Measurements from ENCODE around the gene PDX1.

The PDX1 gene

DNA sequence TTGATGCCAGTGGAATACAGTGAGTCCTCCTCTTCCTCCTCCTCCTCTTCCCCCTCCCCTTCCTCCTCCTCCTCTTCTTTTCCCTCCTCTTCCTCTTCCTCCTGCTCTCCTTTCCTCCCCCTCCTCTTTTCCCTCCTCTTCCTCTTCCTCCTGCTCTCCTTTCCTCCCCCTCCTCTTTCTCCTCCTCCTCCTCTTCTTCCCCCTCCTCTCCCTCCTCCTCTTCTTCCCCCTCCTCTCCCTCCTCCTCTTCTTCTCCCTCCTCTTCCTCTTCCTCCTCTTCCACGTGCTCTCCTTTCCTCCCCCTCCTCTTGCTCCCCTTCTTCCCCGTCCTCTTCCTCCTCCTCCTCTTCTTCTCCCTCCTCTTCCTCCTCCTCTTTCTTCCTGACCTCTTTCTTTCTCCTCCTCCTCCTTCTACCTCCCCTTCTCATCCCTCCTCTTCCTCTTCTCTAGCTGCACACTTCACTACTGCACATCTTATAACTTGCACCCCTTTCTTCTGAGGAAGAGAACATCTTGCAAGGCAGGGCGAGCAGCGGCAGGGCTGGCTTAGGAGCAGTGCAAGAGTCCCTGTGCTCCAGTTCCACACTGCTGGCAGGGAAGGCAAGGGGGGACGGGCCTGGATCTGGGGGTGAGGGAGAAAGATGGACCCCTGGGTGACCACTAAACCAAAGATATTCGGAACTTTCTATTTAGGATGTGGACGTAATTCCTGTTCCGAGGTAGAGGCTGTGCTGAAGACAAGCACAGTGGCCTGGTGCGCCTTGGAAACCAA, 5.6 kb downstream of the PDX1 start:
- H3K56ac ChIP-seq (ENCODE audit: low read length) = no peak overlapping the region
- no peak overlapping the region for H3K18ac ChIP-seq (ENCODE audit: low read length)
- WGBS (ENCODE audit: extremely low coverage, insufficient coverage, low lambda C conversion rate) = no CpG with 5 or more reads among the region's 9 CpGs
- H3K4me2 ChIP-seq (ENCODE audit: low read length) = no peak overlapping the region
- H2BK5ac ChIP-seq (ENCODE audit: low read length) = no peak overlapping the region
- H2BK15ac ChIP-seq (replicated peaks; ENCODE audit: low read depth) = no peak overlapping the region
- H3K27ac ChIP-seq (ENCODE audit: low read depth, low read length) = no peak overlapping the region
- no peak overlapping the region for H3K4ac ChIP-seq (ENCODE audit: low read depth, low read length)
- no peak for DNase-seq
- no peak overlapping the region for H3K4me3 ChIP-seq (ENCODE audit: low read length)
- no peak overlapping the region for H4K5ac ChIP-seq (ENCODE audit: low read length)
- no peak overlapping the region for H2AK5ac ChIP-seq (ENCODE audit: low read length)
- no peaks in the 10 kb centered on the region for H3K79me1 ChIP-seq (ENCODE audit: low read length)
- peaks cover 97% of the 10 kb centered on the region for H3K27me3 ChIP-seq (ENCODE audit: insufficient read depth, low read length, poor library complexity)
- no peak overlapping the region for H2BK120ac ChIP-seq (ENCODE audit: low read depth, low read length)
- H3K79me2 ChIP-seq (ENCODE audit: control insufficient read depth, insufficient read depth, low read length) = no peaks in the 10 kb centered on the region
- H3K9ac ChIP-seq (ENCODE audit: low read length) = no peak overlapping the region
- H3K36me3 ChIP-seq (ENCODE audit: control insufficient read depth, insufficient read depth, low read length) = no peaks in the 10 kb centered on the region
- no peak overlapping the region for H3K23ac ChIP-seq (ENCODE audit: low read length)
- H3K4me1 ChIP-seq (ENCODE audit: control insufficient read depth, low read depth, low read length) = peaks cover 2% of the 10 kb centered on the region
- H4K8ac ChIP-seq (ENCODE audit: low read depth, low read length) = no peak overlapping the region

DNA sequence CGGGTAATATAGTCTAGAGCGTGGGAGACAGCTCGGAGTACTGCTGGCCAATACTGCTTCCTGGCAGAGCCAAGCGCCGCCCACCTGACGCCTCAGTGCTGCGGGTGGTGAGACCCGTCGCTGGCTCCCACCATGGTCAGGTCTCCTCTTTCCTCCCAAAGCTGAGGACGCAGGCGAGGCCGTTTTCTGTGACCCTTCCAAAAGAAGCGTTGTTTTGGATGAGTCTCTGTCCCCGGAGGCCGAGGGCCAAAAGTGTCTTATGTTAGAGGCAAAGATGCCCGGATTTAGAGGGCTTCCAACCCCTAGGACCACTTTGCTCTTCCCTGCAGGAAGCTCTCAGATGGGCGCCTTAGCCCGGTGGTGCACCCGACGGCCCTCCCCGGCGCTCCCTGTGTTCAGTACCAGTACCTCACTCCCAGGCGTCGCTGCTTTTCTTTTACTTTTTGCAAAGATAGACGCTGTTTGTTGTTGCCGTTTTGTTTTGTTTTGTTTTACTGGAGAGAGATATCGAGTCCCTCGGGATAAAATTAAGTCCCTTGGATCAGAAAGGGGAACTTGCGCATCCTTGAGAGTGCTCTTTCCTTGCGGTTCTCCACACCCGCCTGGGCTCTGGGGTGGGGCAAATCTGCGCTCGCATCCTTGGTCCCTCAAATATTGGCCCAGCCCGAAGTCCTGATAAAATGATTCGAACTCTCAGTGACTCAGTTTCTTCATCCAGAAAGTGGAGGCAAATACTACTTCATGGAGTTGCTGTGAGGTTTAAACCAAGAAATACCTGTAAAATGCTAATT, 7.0 kb downstream of the PDX1 start:
- Histone ChIP-seq H3K4ac (ENCODE audit: low read depth, low read length) (no peak overlapping the region), H2BK15ac (replicated peaks; ENCODE audit: low read depth) (no peak overlapping the region), H3K27me3 (ENCODE audit: insufficient read depth, low read length, poor library complexity) (peaks cover 88% of the 10 kb centered on the region), H3K9ac (ENCODE audit: low read length) (no peak overlapping the region), H3K4me1 (ENCODE audit: control insufficient read depth, low read depth, low read length) (no peaks in the 10 kb centered on the region), H3K27ac (ENCODE audit: low read depth, low read length) (no peak overlapping the region), H4K5ac (ENCODE audit: low read length) (no peak overlapping the region), H3K79me1 (ENCODE audit: low read length) (no peaks in the 10 kb centered on the region), H2BK5ac (ENCODE audit: low read length) (no peak overlapping the region), H2BK120ac (ENCODE audit: low read depth, low read length) (no peak overlapping the region), H3K4me2 (ENCODE audit: low read length) (no peak overlapping the region), H2AK5ac (ENCODE audit: low read length) (no peak overlapping the region), H3K79me2 (ENCODE audit: control insufficient read depth, insufficient read depth, low read length) (no peaks in the 10 kb centered on the region), H3K36me3 (ENCODE audit: control insufficient read depth, insufficient read depth, low read length) (no peaks in the 10 kb centered on the region), H3K56ac (ENCODE audit: low read length) (no peak overlapping the region), H3K23ac (ENCODE audit: low read length) (no peak overlapping the region), H3K18ac (ENCODE audit: low read length) (no peak overlapping the region), H4K8ac (ENCODE audit: low read depth, low read length) (no peak overlapping the region), H3K4me3 (ENCODE audit: low read length) (no peak overlapping the region)
- DNase-seq = no peak
- no CpG with 5 or more reads among the region's 35 CpGs for WGBS (ENCODE audit: extremely low coverage, insufficient coverage, low lambda C conversion rate)

DNA sequence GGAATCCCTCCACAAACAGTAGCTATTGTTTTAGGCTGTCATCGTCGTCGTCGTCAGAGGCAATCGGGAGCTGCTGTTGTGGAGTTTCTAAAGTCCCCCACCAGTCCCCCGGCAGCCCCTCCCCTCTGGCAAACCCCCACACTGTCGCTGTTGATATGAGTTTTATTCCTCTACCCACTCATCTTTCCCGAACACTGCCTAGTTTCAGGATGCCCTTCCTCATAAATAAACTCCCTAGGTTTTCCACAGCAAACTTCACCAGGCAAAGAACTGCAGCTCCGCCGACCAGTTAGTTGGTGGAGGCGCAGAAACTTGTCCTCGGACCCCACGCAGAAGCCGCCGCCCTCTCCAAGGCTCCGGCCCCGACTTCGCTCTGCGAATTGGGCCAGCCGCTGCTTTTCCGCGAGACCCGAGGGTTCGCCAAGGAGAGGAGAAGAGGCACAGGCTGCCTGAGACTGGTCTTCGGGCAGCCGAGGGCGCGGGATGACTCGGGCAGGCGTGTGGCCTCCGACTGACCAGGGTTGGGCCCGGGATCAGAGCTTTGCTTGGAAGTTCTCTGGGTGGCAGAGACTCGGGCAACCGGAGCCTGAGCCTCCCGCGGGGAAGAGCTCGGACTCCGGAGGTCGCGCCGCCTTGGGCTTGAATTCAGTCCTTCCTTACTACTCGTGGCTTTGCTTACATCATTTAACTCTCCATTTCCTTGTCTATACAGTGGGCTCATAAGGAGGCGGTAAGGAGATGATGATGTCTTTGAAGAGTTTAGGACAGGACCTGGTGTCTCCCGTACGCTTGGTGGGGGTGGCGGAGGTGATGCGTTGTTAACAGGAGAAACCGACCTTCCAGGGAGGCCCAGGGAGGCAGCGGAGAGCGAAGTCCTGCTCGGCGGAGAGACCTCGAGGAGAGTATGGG, 7.9 kb downstream of the PDX1 start:
- Histone ChIP-seq H3K56ac (ENCODE audit: low read length) (no peak overlapping the region), H3K79me2 (ENCODE audit: control insufficient read depth, insufficient read depth, low read length) (no peaks in the 10 kb centered on the region), H3K27me3 (ENCODE audit: insufficient read depth, low read length, poor library complexity) (peaks cover 79% of the 10 kb centered on the region), H3K79me1 (ENCODE audit: low read length) (no peaks in the 10 kb centered on the region), H2BK120ac (ENCODE audit: low read depth, low read length) (no peak overlapping the region), H2BK5ac (ENCODE audit: low read length) (no peak overlapping the region), H3K4me1 (ENCODE audit: control insufficient read depth, low read depth, low read length) (no peaks in the 10 kb centered on the region), H3K36me3 (ENCODE audit: control insufficient read depth, insufficient read depth, low read length) (no peaks in the 10 kb centered on the region), H3K18ac (ENCODE audit: low read length) (no peak overlapping the region), H4K8ac (ENCODE audit: low read depth, low read length) (no peak overlapping the region), H3K23ac (ENCODE audit: low read length) (no peak overlapping the region), H3K9ac (ENCODE audit: low read length) (no peak overlapping the region), H3K4me3 (ENCODE audit: low read length) (no peak overlapping the region), H2AK5ac (ENCODE audit: low read length) (no peak overlapping the region), H2BK15ac (replicated peaks; ENCODE audit: low read depth) (no peak overlapping the region), H3K4ac (ENCODE audit: low read depth, low read length) (no peak overlapping the region), H3K4me2 (ENCODE audit: low read length) (no peak overlapping the region), H4K5ac (ENCODE audit: low read length) (no peak overlapping the region), H3K27ac (ENCODE audit: low read depth, low read length) (no peak overlapping the region)
- WGBS (ENCODE audit: extremely low coverage, insufficient coverage, low lambda C conversion rate) = no CpG with 5 or more reads among the region's 53 CpGs
- no peak for DNase-seq

DNA sequence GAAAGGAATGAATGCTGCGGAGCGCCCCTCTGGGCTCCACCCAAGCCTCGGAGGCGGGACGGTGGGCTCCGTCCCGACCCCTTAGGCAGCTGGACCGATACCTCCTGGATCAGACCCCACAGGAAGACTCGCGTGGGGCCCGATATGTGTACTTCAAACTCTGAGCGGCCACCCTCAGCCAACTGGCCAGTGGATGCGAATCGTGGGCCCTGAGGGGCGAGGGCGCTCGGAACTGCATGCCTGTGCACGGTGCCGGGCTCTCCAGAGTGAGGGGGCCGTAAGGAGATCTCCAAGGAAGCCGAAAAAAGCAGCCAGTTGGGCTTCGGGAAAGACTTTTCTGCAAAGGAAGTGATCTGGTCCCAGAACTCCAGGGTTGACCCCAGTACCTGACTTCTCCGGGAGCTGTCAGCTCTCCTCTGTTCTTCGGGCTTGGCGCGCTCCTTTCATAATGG, 8.6 kb downstream of the PDX1 start:
- Histone ChIP-seq H3K56ac (ENCODE audit: low read length) (no peak overlapping the region), H3K9ac (ENCODE audit: low read length) (no peak overlapping the region), H2AK5ac (ENCODE audit: low read length) (no peak overlapping the region), H3K36me3 (ENCODE audit: control insufficient read depth, insufficient read depth, low read length) (no peaks in the 10 kb centered on the region), H4K5ac (ENCODE audit: low read length) (no peak overlapping the region), H3K4me1 (ENCODE audit: control insufficient read depth, low read depth, low read length) (no peaks in the 10 kb centered on the region), H3K4me2 (ENCODE audit: low read length) (no peak overlapping the region), H3K4me3 (ENCODE audit: low read length) (no peak overlapping the region), H3K27me3 (ENCODE audit: insufficient read depth, low read length, poor library complexity) (peaks cover 72% of the 10 kb centered on the region), H3K27ac (ENCODE audit: low read depth, low read length) (no peak overlapping the region), H3K4ac (ENCODE audit: low read depth, low read length) (no peak overlapping the region), H2BK120ac (ENCODE audit: low read depth, low read length) (no peak overlapping the region), H2BK15ac (replicated peaks; ENCODE audit: low read depth) (no peak overlapping the region), H4K8ac (ENCODE audit: low read depth, low read length) (no peak overlapping the region), H3K79me1 (ENCODE audit: low read length) (no peaks in the 10 kb centered on the region), H3K23ac (ENCODE audit: low read length) (no peak overlapping the region), H3K79me2 (ENCODE audit: control insufficient read depth, insufficient read depth, low read length) (no peaks in the 10 kb centered on the region), H2BK5ac (ENCODE audit: low read length) (no peak overlapping the region), H3K18ac (ENCODE audit: low read length) (no peak overlapping the region)
- no peak for DNase-seq
- no CpG with 5 or more reads among the region's 26 CpGs for WGBS (ENCODE audit: extremely low coverage, insufficient coverage, low lambda C conversion rate)

DNA sequence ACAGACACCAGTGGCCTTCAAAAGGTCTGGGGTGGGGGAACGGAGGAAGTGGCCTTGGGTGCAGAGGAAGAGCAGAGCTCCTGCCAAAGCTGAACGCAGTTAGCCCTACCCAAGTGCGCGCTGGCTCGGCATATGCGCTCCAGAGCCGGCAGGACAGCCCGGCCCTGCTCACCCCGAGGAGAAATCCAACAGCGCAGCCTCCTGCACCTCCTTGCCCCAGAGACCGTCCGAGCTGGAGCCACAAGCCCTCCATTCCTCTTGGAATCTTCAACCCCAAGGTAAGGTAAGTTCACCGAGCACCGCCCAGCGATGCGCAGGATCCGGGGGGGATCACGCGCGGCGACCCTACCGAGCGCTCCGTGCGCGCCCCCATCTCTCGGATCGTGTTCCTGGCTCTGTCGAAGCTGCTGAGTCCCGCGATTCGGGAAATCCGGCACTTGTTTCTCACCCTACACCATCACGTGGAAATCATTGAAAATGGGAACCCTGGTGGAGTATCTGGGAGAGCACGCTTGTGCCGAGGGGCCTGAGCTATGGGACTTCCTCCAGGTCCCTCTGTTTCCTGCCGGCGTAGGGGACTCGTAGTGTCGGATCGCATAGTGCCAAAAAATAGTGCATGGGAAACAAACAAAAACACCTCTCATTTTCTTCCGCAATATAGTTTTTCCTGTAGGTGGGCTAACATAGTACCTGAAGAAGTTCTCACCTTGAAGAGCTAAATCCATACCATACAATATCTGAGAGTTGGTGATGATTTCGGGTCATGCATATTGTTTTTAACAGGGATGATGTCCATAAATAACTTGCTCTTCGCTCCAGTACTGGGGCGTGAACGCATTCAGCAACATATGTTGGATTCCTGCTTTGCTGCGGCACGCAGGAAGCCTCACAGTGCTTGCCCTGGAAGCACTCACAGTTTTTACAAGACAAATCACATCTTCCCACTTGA, 9.3 kb downstream of the PDX1 start:
- Histone ChIP-seq H2BK5ac (ENCODE audit: low read length) (no peak overlapping the region), H3K4me3 (ENCODE audit: low read length) (no peak overlapping the region), H3K4ac (ENCODE audit: low read depth, low read length) (no peak overlapping the region), H3K4me1 (ENCODE audit: control insufficient read depth, low read depth, low read length) (no peaks in the 10 kb centered on the region), H2BK15ac (replicated peaks; ENCODE audit: low read depth) (no peak overlapping the region), H3K23ac (ENCODE audit: low read length) (no peak overlapping the region), H2BK120ac (ENCODE audit: low read depth, low read length) (no peak overlapping the region), H2AK5ac (ENCODE audit: low read length) (no peak overlapping the region), H3K27me3 (ENCODE audit: insufficient read depth, low read length, poor library complexity) (peaks cover 65% of the 10 kb centered on the region), H3K27ac (ENCODE audit: low read depth, low read length) (no peak overlapping the region), H3K36me3 (ENCODE audit: control insufficient read depth, insufficient read depth, low read length) (no peaks in the 10 kb centered on the region), H4K8ac (ENCODE audit: low read depth, low read length) (no peak overlapping the region), H3K56ac (ENCODE audit: low read length) (no peak overlapping the region), H3K79me1 (ENCODE audit: low read length) (no peaks in the 10 kb centered on the region), H3K79me2 (ENCODE audit: control insufficient read depth, insufficient read depth, low read length) (no peaks in the 10 kb centered on the region), H4K5ac (ENCODE audit: low read length) (no peak overlapping the region), H3K9ac (ENCODE audit: low read length) (no peak overlapping the region), H3K18ac (ENCODE audit: low read length) (no peak overlapping the region), H3K4me2 (ENCODE audit: low read length) (no peak overlapping the region)
- WGBS (ENCODE audit: extremely low coverage, insufficient coverage, low lambda C conversion rate) = no CpG with 5 or more reads among the region's 48 CpGs
- DNase-seq = no peak

Measured in mesendoderm (in vitro differentiated cells).